A673 (cell line): ENCODE data around the gene EIF3I. TPM values are rescaled to one million over a fixed set of nuclear protein-coding genes. Genes with fewer than 3 reads are reported as not detected.

ENCODE experiments used
- BruUV-seq: library from RNA; stranded (reverse); fragments of 400-500 nt; replicated peaks from 2 replicates; lab custom pipeline; 2021; lab: Mats Ljungman, UMichigan
- CTCF ChIA-PET: fragments of 300-600 bp; sonication (Branson Sonifier 250); formaldehyde crosslinking; loops from one replicate; lab custom pipeline; 2022; ENCODE audit warnings: antibody characterized with exemption; lab: Charles Lee
- POLR2A ChIA-PET: fragments of 300-600 bp; sonication (Branson Sonifier 250); formaldehyde crosslinking; loops from one replicate; lab custom pipeline; 2022; ENCODE audit warnings: antibody characterized with exemption; ENCODE audit not compliant: low non-redundant PET; lab: Charles Lee
- DNase-seq: peaks from one replicate; pipeline ENCODE4 v3.0.0-alpha.2; 2015; ENCODE audit warnings: low spot score
- H3K27ac ChIP-seq: fragments of 200-600 bp; sonication (generic); 2 replicates; pipeline ENCODE4 v1.5.1; 2016; ENCODE audit warnings: mixed run types, low read depth, mild to moderate bottlenecking, mixed read lengths, antibody characterized with exemption, low read length; ENCODE audit not compliant: poor library complexity, severe bottlenecking
- H3K27me3 ChIP-seq: fragments of 200-600 bp; sonication (generic); replicated peaks from 2 replicates; pipeline ENCODE4 v1.6.1; 2017; ENCODE audit warnings: mixed run types, low read depth, mild to moderate bottlenecking, mixed read lengths, antibody characterized with exemption, low read length; ENCODE audit not compliant: insufficient read depth, poor library complexity
- H3K36me3 ChIP-seq: fragments of 200-600 bp; sonication (generic); 2 replicates; pipeline ENCODE4 v1.6.1; 2016; ENCODE audit warnings: mixed run types, mild to moderate bottlenecking, mixed read lengths, antibody characterized with exemption, low read length; ENCODE audit not compliant: insufficient read depth, poor library complexity, severe bottlenecking
- H3K4me1 ChIP-seq: fragments of 200-600 bp; sonication (generic); 2 replicates; pipeline ENCODE4 v1.6.1; 2017; ENCODE audit warnings: mixed run types, mild to moderate bottlenecking, mixed read lengths, antibody characterized with exemption, low read length; ENCODE audit not compliant: insufficient read depth, poor library complexity, severe bottlenecking
- H3K4me3 ChIP-seq: fragments of 200-600 bp; sonication (generic); 2 replicates; pipeline ENCODE4 v1.5.1; 2016; ENCODE audit warnings: low read depth, mixed run types, mild to moderate bottlenecking, mixed read lengths, low read length; ENCODE audit not compliant: poor library complexity, severe bottlenecking
- H3K9me3 ChIP-seq: fragments of 200-600 bp; sonication (generic); 2 replicates; pipeline ENCODE4 v1.6.1; 2016; ENCODE audit warnings: mixed run types, low read depth, mild to moderate bottlenecking, mixed read lengths, antibody characterized with exemption, low read length; ENCODE audit not compliant: poor library complexity, severe bottlenecking
- EZH2 ChIP-seq: fragments of 200-600 bp; sonication (generic); IDR thresholded peaks from 2 replicates; pipeline ENCODE4 v1.6.1; 2017; ENCODE audit warnings: borderline replicate concordance, low read depth, mild to moderate bottlenecking, mixed read lengths, antibody characterized with exemption, low read length; ENCODE audit not compliant: poor library complexity, severe bottlenecking
- intact Hi-C: fragments of 100-400 bp; cut with micrococcal nuclease; formaldehyde crosslinking; loops from one replicate; pipeline ENCODE4 v1.10.0; 2022; ENCODE audit not compliant: unreplicated experiment
- total RNA-seq: library from RNA; stranded (reverse); gene quantifications from 2 replicates; pipeline ENCODE4 v1.2.3, GENCODE V29; 2021
- TF ChIP-seq, protein P1 (sequence below): fragments of 300-800, 200-600 bp; sonication (generic); conservative IDR thresholded peaks from 2 replicates; pipeline ENCODE4 v1.5.1; 2017; ENCODE audit warnings: low read depth, mild to moderate bottlenecking, antibody characterized with exemption, low read length, moderate library complexity, mixed read lengths

EIF3I gene
- total RNA-seq, 1 experiment from 2014 or later: 298 TPM

DNA sequence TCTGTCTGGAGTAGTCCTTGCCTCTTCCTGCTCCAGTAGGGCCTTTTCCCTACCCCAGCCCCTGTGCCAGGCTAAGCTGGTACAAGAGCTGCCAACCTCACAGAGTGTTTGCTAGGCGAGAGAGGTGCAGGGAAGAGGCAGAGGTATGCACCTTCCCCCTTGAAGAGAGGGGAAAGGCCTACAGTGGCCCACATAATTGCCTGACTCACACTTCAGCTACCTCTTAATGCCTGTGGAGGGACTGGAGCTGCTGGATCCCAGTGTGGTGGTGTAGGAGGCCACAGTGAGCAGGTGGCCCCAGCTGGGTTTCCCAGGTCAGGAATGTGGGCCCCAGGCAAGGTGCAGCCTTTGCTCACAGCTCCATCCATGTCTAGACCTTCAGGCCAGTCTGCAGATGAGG lies 25.1 kb upstream of the EIF3I start:
- Histone ChIP-seq H3K36me3 (peaks cover 51% of the 10 kb centered on the region), H3K9me3 (no peaks in the 10 kb centered on the region), H3K27me3 (no peaks in the 10 kb centered on the region), H3K27ac (no peak overlapping the region), H3K4me3 (no peak overlapping the region), H3K4me1 (peaks cover 14% of the 10 kb centered on the region)
- ChIA-PET CTCF (no interaction called here), POLR2A (no interaction called here)
- no peak for DNase-seq
- no peak for TF ChIP-seq EZH2
- TF ChIP-seq, protein P1, sequence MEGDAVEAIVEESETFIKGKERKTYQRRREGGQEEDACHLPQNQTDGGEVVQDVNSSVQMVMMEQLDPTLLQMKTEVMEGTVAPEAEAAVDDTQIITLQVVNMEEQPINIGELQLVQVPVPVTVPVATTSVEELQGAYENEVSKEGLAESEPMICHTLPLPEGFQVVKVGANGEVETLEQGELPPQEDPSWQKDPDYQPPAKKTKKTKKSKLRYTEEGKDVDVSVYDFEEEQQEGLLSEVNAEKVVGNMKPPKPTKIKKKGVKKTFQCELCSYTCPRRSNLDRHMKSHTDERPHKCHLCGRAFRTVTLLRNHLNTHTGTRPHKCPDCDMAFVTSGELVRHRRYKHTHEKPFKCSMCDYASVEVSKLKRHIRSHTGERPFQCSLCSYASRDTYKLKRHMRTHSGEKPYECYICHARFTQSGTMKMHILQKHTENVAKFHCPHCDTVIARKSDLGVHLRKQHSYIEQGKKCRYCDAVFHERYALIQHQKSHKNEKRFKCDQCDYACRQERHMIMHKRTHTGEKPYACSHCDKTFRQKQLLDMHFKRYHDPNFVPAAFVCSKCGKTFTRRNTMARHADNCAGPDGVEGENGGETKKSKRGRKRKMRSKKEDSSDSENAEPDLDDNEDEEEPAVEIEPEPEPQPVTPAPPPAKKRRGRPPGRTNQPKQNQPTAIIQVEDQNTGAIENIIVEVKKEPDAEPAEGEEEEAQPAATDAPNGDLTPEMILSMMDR: no peak
- BruUV-seq: no TSS peak
- intact Hi-C loops: no loop called here

GRCh38 chr1:32197837-32198236 lies 24.4 kb upstream of the EIF3I start:
- H3K4me3 ChIP-seq: no peak overlapping the region
- DNase-seq: no peak
- TF ChIP-seq, protein P1: no peak
- no peak for TF ChIP-seq EZH2
- BruUV-seq: no TSS peak
- intact Hi-C loops: no loop called here
- H3K9me3 ChIP-seq: no peaks in the 10 kb centered on the region
- ChIA-PET POLR2A (no interaction called here), CTCF (no interaction called here)
- peaks cover 44% of the 10 kb centered on the region for H3K36me3 ChIP-seq
- H3K27ac ChIP-seq: no peak overlapping the region
- no peaks in the 10 kb centered on the region for H3K27me3 ChIP-seq
- H3K4me1 ChIP-seq: peaks cover 14% of the 10 kb centered on the region

DNA sequence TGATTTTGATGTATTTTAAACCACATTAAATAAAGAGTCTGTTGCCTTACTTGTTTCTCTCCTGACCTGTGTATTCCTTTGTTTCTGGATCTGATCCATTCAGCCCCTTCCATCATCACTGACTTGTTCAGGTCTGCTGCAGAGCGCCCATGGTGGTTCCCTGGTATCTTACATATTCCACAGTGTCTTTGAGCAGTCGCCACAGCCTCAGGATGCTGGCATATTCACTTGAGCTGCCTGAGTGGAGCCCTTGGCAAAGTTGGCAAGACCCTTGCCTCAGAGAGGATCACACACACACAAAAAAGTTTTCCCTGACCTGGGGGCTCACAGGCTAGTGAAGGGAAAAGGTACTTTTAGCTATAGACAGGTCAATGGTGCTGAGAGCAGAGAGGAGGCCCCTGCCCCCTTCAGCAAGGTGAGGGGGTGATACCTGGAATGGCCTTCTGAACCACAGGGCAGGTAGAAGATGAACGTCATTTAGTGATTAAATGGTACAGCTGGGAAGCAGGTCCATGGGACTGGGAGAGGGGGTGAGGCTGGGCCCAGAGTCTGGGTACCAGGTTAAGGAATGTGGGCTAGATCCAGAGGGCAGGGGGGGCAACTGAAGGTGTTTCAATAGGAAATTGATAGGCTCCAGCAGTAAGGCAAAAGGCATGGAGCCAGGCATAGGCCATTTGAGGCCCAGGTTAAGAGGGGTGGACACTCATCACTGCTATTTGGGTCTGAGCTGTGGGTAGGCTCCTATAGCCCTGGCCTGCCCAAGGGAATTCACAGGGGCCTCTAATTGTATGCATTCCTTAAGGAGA lies 23.8 kb upstream of the EIF3I start:
- DNase-seq: no peak
- ChIA-PET POLR2A (no interaction called here), CTCF (no interaction called here)
- BruUV-seq: no TSS peak
- Histone ChIP-seq H3K27me3 (no peaks in the 10 kb centered on the region), H3K9me3 (no peaks in the 10 kb centered on the region), H3K4me1 (peaks cover 14% of the 10 kb centered on the region), H3K36me3 (peaks cover 38% of the 10 kb centered on the region), H3K27ac (no peak overlapping the region), H3K4me3 (no peak overlapping the region)
- TF ChIP-seq, protein P1: no peak
- TF ChIP-seq EZH2: no peak
- intact Hi-C loops: no loop called here
